NT2/D1 (cell line): ENCODE measurements around the gene SLX4IP.

Experiments
- YY1 ChIP-seq: IDR thresholded peaks from 2 replicates; pipeline ENCODE4 v1.6.1; 2011; ENCODE audit not compliant: insufficient read length, insufficient read depth
- ZNF274 ChIP-seq: IDR thresholded peaks from 2 replicates; pipeline ENCODE4 v1.6.1; 2011; ENCODE audit warnings: mild to moderate bottlenecking, low read depth, low read length

- TF ChIP-seq ZNF274 = no peak
- TF ChIP-seq YY1 = no peak
Observed at GRCh38 chr20:10483691-10484090, 48.6 kb downstream of the SLX4IP start.
